Heart right ventricle (tissue), 16 donors: ENCODE results near the gene ADAM12. TPM values are rescaled to one million over a fixed set of nuclear protein-coding genes. Genes with fewer than 3 reads are reported as not detected.
A peak's percentile ranks its signal among the peaks of the same experiment; 100 is the strongest.

Experiments
- ATAC-seq, 8 donors: fragments of 200-7000 bp; cut with Tn5 transposase; one replicate each; pipeline ENCODE4 v1.9.1; 2020; ENCODE audit warnings: mild to moderate bottlenecking in 8 of 8, moderate library complexity in 8 of 8, moderate number of reproducible peaks in 1 of 8
- DNase-seq, 2 donors: peaks; one replicate each; pipeline ENCODE4 v3.0.0-alpha.2; 2020
- H3K27ac ChIP-seq, 10 donors: fragments of 200-600 bp; sonication (generic) in 2 of 10; one replicate each; pipeline versions ENCODE4 v1.5.0 to v1.8.0; 2020 to 2022; ENCODE audit warnings: mild to moderate bottlenecking in 3 of 10
- H3K27me3 ChIP-seq, 7 donors: fragments of 200-600 bp; one replicate each; pipeline ENCODE4 v1.8.0; 2021 to 2022; ENCODE audit warnings: mild to moderate bottlenecking in 2 of 7
- H3K36me3 ChIP-seq, 9 donors: fragments of 200-600 bp; sonication (generic) in 1 of 9; one replicate each; pipeline versions ENCODE4 v1.5.0 to v1.8.0; 2020 to 2022; ENCODE audit warnings: mild to moderate bottlenecking in 2 of 9
- H3K4me1 ChIP-seq, 9 donors: fragments of 200-600 bp; sonication (generic) in 1 of 9; one replicate each; pipeline versions ENCODE4 v1.5.0 to v1.8.0; 2020 to 2022; ENCODE audit warnings: mild to moderate bottlenecking in 4 of 9
- H3K4me3 ChIP-seq, 10 donors: fragments of 200-600 bp; sonication (generic) in 2 of 10; one replicate each; pipeline versions ENCODE4 v1.5.0 to v1.8.0; 2020 to 2022; ENCODE audit warnings: mild to moderate bottlenecking in 7 of 10, moderate library complexity in 2 of 10
- H3K9me3 ChIP-seq, 11 donors: fragments of 200-600 bp in 10 of 11; sonication (generic) in 2 of 11; one replicate each; pipeline versions ENCODE4 v1.5.0 to v1.8.0; 2013 to 2022; ENCODE audit warnings: mild to moderate bottlenecking in 2 of 11, control low read depth in 1 of 11, moderate library complexity in 1 of 11
- CTCF ChIP-seq, 9 donors: fragments of 200-600 bp; sonication (generic) in 2 of 9; IDR thresholded peaks; one replicate each; pipeline versions ENCODE4 v1.5.0 to v1.8.0; 2021 to 2022; ENCODE audit warnings: antibody characterized with exemption in 9 of 9, mild to moderate bottlenecking in 5 of 9, moderate library complexity in 1 of 9
- WGBS, 2 donors: extraction: QIAGEN DNeasy Blood & Tissue Kit; methylation state at CpG; one replicate each; pipeline ENCODE4 v1.1.7; 2013; ENCODE audit warnings: inconsistent platforms in 1 of 2; 5-methylcytosine and 5-hydroxymethylcytosine counted together
- intact Hi-C, 10 donors: fragments of 100-400 bp; cut with DNase I; formaldehyde crosslinking; loops; one replicate each; pipeline versions ENCODE4 v1.11.1 to v1.14.2; 2022
- polyA plus RNA-seq, 2 donors: library from polyadenylated mRNA; stranded (reverse); fragments of 200-250 nt; gene quantifications; one replicate each; pipeline ENCODE4 v1.2.3, GENCODE V29; 2013
- total RNA-seq, 10 donors: library from RNA; stranded (reverse); fragmentation: NEBNext Ultra II Directional in 3 of 10; extraction: Animal tissue kit (Norgen Biotek cat#: 25700) in 3 of 10; gene quantifications; one replicate each; pipeline versions ENCODE4 v1.2.1 to v1.2.4, GENCODE V29; 2021 to 2023
- donor health status: Arrhythmogenic right ventricular cardiomyopathy.
- donor health status: ischemic (EF 13 %, LVEDD 7.1; RV severe dilation, severe dysfunction).
- donor health status: healthy with polysubstance abuse.
- donor health status: DM: no; HTN: yes; CAD: no.
- donor health status: DM: no; HTN: no; CAD: no.
- donor health status: ischemic (EF 25% LVEDD 6.9; RV normal size, moderate dysfunction).
- donor health status: ischemic (EF 25% LVEDD 5.7; RV mildly dilated, moderate dysfunction).
- donor health status: healthy.
- donor health status: DM: yes; HTN: yes; CAD: no.
- donor health status: Ischemic cardiomyopathy.
- donor health status: ischemic (EF 35%, LVEDD 5.7; RV mildly dilated, moderate dysfunction).
- donor health status: nonischemic (EF 11% LVEDD 7.7; RV severe dilation, severe dysfunction).
- donor health status: DM: yes; HTN: yes; CAD: no.
- donor health status: PGD.
- donor health status: ischemic (EF 29% LVEDD 5.4; RV normal size, mild dysfunction).
- donor health status: nonischemic (EF 23%, LVEDD 6.1; RV moderate dilation, normal function).

Gene ADAM12
- total and polyA plus RNA-seq, 12 donors = 0.07 to 6.9 (median 0.47) TPM

GRCh38 chr10:126133082-126133620, 255.1 kb downstream of the ADAM12 start:
- no peak for TF ChIP-seq CTCF (IDR thresholded peaks at IDR 0.05)
- 96 to 97% methylated on average over 9 of the region's 9 CpGs for WGBS, 2 donors
- H3K4me3 ChIP-seq = no peak overlapping the region
- peaks cover 0 to 45% (median 4%) of the 10 kb centered on the region in 9 donors for H3K4me1 ChIP-seq
- H3K27me3 ChIP-seq = no peaks in the 10 kb centered on the region
- ATAC-seq (no peak), DNase-seq (no peak)
- H3K36me3 ChIP-seq = no peaks in the 10 kb centered on the region
- H3K27ac ChIP-seq = no peak overlapping the region
- H3K9me3 ChIP-seq = peaks cover 0 to 8% (median 0%) of the 10 kb centered on the region in 11 donors
- intact Hi-C loops = no loop called here

GRCh38 chr10:126131341-126131740, 256.9 kb downstream of the ADAM12 start:
- Histone ChIP-seq H3K36me3 (no peaks in the 10 kb centered on the region), H3K4me3 (no peak overlapping the region), H3K27ac (peak overlapping the region in 4 of 10 donors; percentile 58 to 75 (median 66)), H3K4me1 (peaks cover 0 to 39% (median 4%) of the 10 kb centered on the region in 9 donors), H3K27me3 (no peaks in the 10 kb centered on the region), H3K9me3 (no peaks in the 10 kb centered on the region)
- DNase-seq (no peak), ATAC-seq (peak in 2 of 8 donors; percentile 20 to 58)
- intact Hi-C loops = no loop called here
- 46 to 52% methylated on average over 4 of the region's 4 CpGs for WGBS, 2 donors
- TF ChIP-seq CTCF (IDR thresholded peaks at IDR 0.05) = no peak

- 80% methylated on average over 9 of the region's 9 CpGs for whole genome bisulfite sequencing, 2 donors
- no peak for TF ChIP-seq CTCF (IDR thresholded peaks at IDR 0.05)
- Histone ChIP-seq H3K36me3 (no peaks in the 10 kb centered on the region), H3K4me1 (peaks cover 0 to 29% (median 4%) of the 10 kb centered on the region in 9 donors), H3K27ac (peak overlapping the region in 7 of 10 donors; percentile 27 to 75 (median 65)), H3K27me3 (no peaks in the 10 kb centered on the region), H3K9me3 (no peaks in the 10 kb centered on the region), H3K4me3 (no peak overlapping the region)
- DNase-seq (peak; percentile 22 to 48), ATAC-seq (peak; percentile 71 to 87 (median 76))
- intact Hi-C loops = no loop called here
These were observed 258.0 kb downstream of the ADAM12 start for GRCh38 chr10:126130271-126130710.

GRCh38 chr10:126129026-126129425, 259.3 kb downstream of the ADAM12 start:
- peak overlapping the region in 1 of 10 donors; percentile 53 for H3K27ac ChIP-seq
- H3K4me3 ChIP-seq = no peak overlapping the region
- TF ChIP-seq CTCF (IDR thresholded peaks at IDR 0.05) = no peak
- DNase-seq (no peak), ATAC-seq (no peak)
- 84% methylated on average over 7 of the region's 7 CpGs for WGBS, 2 donors
- H3K27me3 ChIP-seq = no peaks in the 10 kb centered on the region
- no peaks in the 10 kb centered on the region for H3K9me3 ChIP-seq
- H3K36me3 ChIP-seq = no peaks in the 10 kb centered on the region
- intact Hi-C loops = no loop called here
- peaks cover 0 to 17% (median 0%) of the 10 kb centered on the region in 9 donors for H3K4me1 ChIP-seq
